Epithelial cell of prostate (primary cell): ENCODE measurements around the gene REC114.
"Not testable (repeated sequence)": the region's sequence is repeated elsewhere in the genome, so short reads cannot be mapped to it uniquely, and the experiment has no call there.

Experiments used
- DNase-seq: peaks from one replicate; pipeline ENCODE4 v3.0.0-alpha.2; 2011; ENCODE audit warnings: low read depth, low spot score
- H3K27ac ChIP-seq: fragments of 450-650 bp; 2 replicates; pipeline ENCODE4 v1.5.1; 2017; ENCODE audit warnings: mild to moderate bottlenecking

The REC114 gene

DNA sequence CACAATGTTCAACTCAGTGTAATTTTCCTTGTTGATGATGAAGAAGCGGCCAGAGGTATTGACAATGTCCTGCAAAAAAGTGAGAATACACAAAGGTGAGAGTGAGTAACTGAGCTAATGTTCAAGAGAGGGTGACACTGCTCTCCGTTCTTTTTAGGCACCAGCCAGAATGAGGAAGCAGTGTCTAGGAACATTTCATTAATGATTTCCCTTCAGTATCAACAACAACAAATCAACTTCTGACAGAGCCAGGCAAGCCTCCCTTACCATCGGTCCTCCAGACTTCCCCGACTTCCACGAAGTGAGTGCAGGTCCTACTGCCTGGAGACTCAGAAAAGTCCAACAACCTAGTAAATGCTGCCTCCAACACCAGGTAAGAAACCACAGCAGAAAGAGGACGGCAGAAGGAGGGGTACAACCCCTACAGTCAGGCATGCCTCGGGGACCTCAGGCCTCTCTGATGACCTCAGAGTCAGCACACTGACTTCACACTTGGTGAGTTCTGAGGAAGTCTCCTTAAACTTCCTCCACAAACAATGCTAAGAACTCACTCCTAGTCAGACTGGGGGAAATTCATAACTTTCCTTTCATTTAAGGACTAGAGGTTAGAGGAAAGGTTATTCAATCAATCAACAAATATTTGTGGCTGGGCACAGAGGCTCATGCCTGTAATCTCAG, 127.5 kb downstream of the REC114 start:
- DNase-seq, result no peak
- no peak overlapping the region for H3K27ac ChIP-seq

DNA sequence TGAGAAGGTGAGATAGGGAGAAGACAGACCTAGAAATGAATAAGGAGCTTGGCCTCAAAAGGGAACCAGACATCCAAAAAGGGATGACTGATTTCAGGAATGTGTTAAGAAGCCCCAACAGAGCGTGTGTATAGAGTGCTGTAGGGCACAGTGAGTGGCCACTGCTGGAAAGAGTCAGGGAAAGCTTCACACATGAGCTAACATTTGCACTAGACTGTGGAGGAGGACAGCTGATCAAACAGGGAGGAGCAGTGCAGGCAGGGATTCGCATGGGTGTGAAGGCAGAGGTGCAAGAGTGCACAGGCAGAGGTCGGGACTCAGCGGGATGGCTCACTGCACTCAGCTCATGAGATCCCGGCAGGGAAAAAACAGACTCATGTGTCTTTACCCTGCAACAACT, 128.4 kb downstream of the REC114 start:
- no peak for DNase-seq
- no peak overlapping the region for H3K27ac ChIP-seq

DNA sequence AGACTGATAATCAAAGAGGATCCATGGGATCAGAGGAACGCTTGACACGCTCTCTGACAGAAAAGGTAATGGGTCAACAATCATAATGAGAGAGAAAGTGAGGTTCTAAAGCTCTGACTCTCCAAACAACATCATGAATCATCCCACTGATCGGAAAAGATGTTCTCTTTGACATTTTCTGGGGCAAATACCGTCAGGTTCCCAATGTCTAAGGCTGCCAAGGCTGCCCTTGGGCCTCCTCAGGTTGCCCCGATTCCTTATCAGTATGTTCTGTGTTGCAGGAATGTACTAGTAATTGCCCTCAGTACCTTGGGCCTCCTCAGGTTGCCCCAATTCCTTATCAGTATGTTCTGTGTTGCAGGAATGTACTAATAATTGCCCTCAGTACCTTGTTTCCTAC, 129.3 kb downstream of the REC114 start:
- no peak overlapping the region for H3K27ac ChIP-seq
- no peak for DNase-seq

DNA sequence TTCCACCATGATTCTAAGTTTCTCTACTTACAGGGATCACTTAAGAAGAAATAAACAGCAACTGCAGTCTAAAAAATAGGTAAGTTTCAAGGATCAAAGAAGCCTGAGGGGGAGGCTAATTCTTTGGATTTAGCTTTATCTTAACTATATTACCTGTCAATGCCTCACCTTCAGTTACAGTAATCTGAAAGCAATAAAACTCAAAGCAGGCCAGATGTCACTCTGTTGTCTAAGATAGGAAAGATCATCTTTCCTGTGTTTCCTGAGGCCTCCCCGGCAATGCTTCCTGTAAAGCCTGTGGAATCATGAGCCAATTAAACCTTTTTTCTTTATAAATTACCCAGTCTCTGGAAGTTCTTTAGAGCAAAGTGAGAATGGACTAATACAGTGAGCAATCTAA, 130.1 kb downstream of the REC114 start:
- DNase-seq, result no peak
- peak overlapping the region; percentile 20 for H3K27ac ChIP-seq

DNA sequence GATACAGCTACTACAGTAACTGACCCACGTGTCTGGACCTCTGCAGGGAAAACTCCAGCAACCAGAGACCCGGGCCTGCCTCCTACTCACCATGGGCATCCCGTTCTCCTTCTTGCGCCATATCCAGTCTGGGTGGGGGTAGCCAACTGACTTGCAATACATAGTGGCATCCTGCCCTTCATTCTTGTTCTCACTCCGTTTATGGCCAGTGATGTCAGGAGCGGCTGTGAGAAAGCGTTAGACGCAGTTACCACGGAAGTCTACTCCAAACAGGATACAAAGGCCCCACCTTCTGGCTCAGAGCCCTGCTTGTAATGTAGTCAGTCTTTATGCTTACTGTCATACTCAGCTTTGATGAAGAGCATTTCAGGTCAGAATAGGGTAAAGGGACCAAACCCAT, 130.6 kb downstream of the REC114 start:
- peak overlapping the region; percentile 20 for H3K27ac ChIP-seq
- DNase-seq, result peak; percentile 80

DNA sequence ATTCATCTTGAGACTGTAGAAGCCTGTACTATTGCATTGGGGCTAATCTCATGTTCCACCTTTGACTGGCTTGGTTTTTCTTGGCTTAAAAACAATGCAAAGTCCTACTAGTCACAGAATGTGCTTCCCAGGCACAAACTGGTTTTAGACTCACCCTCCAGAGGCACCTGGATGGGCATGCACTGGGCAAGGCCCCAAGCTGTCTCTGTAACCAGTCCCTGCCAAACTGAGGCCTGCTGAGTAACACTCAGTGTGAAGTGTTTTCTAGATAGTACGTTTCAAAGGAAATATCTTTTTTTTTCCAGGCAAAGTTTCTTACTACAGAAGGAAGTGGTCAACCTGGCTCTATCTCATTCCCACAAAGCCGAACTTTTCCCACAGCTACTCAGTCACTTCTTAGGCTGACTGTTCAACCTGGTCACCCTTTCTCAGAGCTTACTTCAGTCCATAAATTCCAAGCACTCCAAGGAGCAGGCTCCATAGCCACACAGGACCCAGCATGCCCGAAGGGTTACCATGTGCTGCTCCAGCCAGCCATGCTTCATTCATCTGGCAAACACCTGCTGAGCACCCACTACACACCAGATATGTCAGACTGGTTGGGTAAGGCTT, 132.8 kb downstream of the REC114 start:
- H3K27ac ChIP-seq, result peak overlapping the region; percentile 84

DNA sequence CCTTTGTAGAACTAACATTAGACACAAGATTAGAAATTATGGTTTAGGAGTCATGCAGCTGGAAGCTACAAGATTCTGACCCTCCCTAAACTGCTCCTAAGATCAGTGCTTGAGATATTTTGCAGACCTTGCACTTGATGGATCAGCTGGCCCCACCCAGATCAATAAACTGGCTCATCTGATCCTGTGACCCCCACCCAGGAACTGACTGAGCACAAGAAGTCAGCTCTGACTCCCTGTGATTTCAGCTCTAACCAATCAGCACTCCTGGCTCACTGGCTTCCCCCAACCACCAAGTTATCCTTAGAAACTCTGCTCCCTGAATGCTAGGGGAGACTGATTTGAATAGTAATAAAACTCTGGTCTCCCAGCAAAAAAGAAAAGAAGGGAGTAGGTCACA, 134.6 kb downstream of the REC114 start:
- H3K27ac ChIP-seq, result peak overlapping the region; percentile 1

More for the DNA sequence above, 132.8 kb downstream of the REC114 start:
- DNase-seq, result peak; percentile 93

DNA sequence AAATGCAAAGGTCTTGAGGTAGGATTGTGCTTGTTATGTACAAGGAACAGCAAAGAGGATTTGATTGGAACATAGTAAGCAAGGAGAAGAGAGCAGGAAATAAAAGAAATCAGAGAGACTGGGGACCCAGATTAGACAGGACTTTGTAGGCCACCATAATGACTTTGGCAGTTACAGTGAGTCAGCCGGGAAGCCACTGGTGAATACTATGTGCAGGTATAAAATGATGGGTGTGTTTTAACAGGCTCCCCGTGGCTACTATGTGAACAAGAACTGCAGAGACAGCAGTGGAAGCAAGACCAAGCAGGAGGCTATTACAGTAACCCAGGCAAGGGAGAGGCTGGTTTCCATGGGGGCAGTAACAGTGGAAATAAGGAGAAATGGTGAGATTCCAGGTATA, 135.1 kb downstream of the REC114 start:
- H3K27ac ChIP-seq, result peak overlapping the region; percentile 1
- no peak for DNase-seq

More for the DNA sequence above, 134.6 kb downstream of the REC114 start:
- not testable (repeated sequence) for DNase-seq

DNA sequence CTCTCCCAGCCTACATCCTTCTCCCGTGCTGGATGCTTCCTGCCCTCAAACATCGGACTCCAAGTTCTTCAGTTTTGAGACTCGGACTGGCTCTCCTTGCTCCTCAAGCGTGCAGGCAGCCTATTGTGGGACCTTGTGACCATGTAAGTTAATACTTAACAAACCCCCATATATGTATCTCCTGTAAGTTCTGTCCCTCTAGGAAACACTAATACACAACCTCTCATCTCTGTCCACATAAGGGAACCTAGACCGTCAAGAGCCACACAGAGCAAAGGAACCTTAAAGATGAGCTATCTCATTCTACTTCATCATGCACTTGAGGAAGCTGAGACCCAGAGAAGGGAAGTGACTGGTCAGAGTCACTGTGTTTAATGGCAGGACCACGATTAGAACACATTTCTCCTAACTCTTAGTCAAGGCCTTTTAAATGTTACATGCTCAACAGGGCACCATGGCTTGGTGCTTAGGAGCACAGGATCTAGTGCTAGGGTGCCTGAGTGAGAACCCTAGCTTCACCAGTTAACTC, 140.0 kb downstream of the REC114 start:
- DNase-seq, result no peak

DNA sequence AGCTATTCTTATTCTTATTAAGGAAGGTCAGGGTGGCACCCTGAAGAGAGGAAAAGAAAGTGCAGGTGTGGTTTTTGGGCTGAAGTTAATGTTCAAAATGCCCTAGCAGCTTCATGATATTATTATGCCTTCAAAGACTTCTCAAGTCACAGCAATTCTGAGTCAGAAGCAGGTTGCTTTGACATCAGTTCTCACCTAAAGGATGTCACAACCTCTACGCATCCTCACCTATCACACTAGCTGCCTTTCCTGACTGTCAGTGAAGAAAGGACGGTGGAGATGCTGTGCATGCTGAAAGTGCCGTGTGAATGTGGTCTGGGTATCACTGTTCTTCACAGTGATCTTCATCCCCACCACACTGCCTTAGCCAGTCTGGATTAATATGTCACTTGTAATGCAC, 140.6 kb downstream of the REC114 start:
- H3K27ac ChIP-seq, result no peak overlapping the region
- DNase-seq, result no peak

More for the DNA sequence above, 140.0 kb downstream of the REC114 start:
- no peak overlapping the region for H3K27ac ChIP-seq

DNA sequence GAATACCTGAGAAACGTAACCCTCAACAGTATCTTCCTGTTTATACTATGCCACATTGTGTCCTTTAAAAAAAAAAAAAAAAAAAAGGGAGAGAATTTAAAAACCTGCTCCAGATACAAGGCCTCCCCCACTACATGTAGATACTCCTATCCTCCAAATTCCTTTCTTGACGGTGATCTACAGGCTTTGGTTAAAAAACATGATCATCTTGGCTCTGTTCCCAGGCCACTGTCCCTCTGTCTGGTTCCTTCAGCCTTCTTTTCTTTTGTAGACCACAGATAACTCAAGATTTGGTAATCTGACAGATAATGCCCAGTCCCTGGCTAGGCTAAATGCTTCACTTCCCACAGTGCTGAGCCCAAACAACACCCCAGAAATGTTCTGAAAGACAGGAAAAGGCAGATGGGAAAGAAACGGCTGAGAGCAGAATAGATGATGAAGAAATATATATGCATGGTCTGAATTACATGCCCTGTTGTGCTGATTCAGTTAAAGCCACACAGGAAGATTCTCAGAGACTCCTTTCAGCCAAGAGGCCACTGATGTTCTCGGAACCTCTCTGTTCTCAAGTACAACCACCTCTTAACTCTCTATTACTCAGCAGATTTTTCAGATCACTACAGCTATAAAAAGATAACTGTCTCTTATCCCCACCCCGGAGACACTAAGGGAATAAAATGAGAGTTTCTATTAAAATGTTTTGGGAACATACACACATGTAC, 141.9 kb downstream of the REC114 start:
- DNase-seq, result no peak
- H3K27ac ChIP-seq, result no peak overlapping the region

DNA sequence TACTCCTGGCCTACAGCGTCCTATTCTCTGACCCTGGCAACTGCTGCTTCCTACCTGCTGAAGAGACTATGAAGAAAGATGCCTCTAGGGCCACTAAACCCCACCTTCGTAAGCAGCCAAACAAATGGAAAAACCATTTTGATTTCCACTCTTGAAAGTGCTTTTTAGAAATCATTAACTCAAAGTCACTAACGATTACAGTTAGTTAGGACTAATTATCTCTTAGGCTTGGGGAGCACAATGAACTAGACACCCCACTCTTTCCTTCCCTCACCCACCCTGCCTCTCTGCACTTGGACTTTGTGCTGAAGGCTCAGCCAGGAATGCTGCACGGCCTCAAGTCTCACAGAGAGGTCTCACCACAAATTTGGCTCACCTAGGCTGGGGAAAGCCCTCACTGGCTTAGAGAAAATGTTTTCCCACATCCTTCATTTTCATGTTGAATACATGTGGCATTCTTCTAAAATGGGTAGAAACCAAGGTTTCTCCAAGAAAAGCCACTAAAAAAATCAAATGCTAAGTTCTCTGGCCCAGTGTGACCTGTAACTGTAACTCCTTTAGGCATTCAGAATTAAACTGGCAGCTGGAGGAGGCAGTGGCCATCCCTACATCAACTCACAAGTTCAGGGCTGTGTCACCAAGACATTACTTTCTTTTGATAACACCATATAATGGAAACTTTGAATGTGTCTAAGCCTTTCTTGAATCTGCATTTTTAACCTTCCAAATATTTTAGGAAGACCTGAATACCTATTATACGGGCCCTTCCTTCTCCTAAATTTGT, 143.1 kb downstream of the REC114 start:
- no peak for DNase-seq
- no peak overlapping the region for H3K27ac ChIP-seq

DNA sequence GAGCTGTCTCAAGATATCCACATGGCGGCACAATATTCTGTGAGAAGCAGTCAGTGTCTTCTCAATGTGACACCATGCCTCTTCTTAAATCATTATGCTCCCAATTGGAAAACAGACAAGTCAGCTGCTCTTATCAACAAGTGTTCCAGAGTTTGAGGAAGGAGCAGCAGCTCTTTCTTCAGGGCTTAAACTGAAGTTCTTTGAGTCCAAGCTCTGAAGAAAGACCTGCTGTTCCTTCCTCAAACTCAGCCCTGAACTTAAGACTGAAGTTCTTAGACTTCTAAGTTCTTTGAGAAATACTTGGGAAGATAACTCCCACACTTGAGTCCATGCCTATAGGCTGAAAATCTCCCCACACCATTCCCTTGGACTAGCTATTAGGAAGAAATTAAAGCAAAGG, 146.8 kb downstream of the REC114 start:
- H3K27ac ChIP-seq, result no peak overlapping the region
- no peak for DNase-seq

DNA sequence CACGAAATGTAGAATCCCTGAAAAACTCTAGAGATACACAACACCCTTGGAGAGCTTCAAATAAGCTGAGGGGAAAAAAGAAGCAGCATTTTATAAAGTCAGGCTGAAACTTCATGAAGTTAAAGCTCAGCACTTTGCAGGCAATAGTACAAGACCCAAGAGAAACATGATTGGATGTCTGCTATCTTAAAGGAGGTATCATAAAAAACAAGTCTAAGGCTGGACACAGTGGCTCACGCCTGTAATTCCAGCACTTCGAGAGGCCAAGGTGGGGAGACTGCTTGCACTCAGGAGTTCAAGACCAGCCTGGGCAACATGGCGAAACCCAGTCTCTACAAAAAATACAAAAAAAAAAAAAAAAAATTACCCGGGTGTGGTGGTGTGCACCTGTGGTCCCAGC, 147.3 kb downstream of the REC114 start:
- no peak for DNase-seq
- H3K27ac ChIP-seq, result no peak overlapping the region

DNA sequence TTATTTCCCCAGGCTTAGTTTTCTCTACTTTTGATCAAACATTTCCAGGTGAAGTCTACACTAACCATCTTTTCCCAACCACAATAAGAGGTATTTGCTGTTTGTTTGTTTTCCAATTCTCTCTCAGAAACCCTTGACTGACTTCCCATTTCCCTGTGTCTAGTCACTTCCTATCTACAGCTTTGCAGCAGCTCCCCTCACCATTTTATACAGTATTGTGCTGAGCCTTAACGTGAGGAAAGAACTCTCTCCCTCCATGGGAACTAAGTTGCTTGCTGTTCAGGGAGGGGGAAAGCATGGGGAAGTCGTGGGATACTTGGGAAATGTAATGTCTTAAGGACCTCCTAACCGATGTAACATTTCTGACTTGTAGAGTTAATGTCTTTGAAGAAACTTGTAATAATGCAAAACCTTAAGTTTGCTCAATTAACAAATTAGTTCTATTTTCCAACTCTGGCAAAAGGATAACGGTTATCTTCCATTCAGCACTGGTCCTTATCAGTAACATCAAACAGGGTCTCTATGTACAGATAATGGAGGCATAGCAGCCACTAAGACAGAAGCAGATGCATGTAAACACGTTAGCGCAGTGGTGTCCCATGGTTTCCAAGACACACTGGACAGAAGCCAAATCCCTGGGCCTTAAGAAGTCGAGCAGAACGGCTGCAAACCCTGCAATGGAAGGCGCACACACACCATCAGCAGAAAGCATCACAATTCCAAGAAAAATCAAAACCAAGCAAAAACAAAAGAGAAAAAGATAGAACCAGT, 150.5 kb downstream of the REC114 start:
- no peak for DNase-seq
- no peak overlapping the region for H3K27ac ChIP-seq

DNA sequence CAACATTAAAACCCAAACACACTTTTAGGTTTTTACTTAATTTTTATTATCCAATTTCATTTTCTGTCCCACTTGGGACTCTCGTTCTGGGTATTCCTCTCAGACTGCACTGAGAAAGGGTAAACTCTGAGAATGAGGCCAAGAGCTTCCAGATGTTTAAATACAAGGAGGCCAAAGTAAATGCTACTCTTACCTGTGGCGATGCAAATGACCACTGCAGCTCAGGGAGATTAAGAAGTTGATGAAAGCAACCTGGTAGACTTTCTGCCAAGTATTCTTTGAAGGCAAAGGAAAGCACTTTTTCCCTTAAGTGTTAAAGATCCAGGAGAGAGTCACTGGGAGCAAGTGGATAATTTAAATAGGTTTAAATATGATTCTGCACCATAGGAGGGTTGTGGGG, 151.1 kb downstream of the REC114 start:
- H3K27ac ChIP-seq, result no peak overlapping the region
- DNase-seq, result no peak

DNA sequence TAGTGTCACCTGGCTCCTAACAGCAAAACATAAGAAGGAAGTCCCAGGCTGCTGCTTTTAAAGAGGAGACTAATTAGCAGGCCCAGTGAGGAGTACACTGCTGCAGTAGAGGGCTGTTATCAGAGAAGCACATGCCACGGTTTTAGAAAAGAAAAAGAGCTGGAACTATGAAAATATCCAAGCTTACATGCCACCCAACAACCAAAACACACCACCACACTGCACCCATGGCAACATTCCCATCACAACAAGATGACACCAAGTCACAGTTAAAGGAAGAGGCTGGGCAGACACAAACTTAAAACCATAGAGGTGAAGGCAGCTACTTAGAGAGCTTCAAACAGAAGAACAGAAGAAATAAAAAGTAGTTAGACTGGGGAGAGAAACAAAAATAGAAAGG, 153.2 kb downstream of the REC114 start:
- H3K27ac ChIP-seq, result no peak overlapping the region

DNA sequence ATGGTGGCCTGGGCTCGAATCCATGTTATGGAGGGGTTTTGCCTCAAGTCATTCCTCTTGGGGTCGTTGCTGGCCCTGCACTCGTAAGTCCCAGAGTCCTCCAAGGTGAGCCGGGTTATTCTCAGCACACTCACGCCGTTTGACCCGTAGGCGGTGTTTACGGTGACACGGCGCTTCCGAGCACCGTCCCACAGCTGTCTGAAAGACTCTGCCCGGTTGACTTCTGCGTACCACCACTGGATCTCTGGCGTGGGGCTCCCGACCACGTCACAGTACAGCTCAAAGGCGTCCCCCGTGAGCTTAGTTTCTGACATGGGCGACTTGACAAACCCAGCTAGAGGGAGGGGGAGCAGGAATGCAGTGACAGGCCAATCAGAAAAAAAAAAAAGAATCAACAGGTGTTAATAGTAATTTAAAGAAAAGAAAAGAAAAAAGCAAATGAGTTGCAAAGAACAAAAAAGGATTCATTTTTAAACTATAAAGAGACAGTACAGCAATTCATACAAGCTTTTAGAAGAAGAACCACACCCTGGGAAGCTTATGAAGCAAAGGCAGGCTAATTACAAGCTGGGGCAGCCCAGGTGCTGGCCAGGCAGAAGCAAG, 154.2 kb downstream of the REC114 start:
- H3K27ac ChIP-seq, result no peak overlapping the region
- DNase-seq, result no peak

More for the DNA sequence above, 153.2 kb downstream of the REC114 start:
- no peak for DNase-seq

DNA sequence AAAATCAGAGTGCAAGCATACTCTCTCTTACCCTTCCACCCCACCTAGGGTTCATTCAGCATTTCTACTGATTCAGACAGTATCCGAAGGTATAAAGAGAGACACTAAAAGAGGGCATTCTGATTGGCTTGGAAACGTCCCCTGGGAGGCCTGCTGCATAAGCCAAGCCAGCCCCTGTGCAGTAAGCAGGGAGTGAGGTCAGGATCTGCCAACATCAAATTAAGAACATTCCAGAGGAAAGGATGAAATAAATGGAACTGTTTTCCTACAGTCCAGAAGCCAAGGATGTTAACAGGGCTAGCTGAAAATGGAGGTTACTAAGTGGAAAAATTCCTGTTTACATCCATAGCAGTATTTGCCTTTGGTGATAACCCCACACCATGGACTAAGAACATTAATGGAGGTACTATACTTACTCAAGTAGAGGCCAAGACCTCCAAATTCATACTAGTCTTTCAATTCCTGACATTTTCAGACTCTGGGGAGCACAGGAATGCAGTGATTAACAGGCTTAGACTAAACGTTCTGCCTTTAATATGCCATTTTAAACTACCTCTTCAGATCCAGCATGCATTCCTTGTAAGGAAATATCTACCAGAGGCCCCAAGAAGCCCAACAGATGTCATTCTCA, 155.7 kb downstream of the REC114 start:
- no peak for DNase-seq
- no peak overlapping the region for H3K27ac ChIP-seq
